SK-N-SH treated with all-trans-retinoic acid at 6 μM for 48 hours (cell line): Measurements from ENCODE around the gene HCN4.

Experiments
- ATAC-seq: fragments of 200-7000 bp; cut with Tn5 transposase; 3 replicates; pipeline ENCODE4 v1.9.1; 2020; ENCODE audit warnings: mild to moderate bottlenecking, moderate library complexity
- ARNTL ChIP-seq: fragments of 450-650 bp; formaldehyde crosslinking; IDR thresholded peaks from 2 replicates; pipeline ENCODE4 v1.5.0; 2020; ENCODE audit warnings: low read depth, mild to moderate bottlenecking, moderate library complexity, borderline replicate concordance
- BACH2 ChIP-seq: fragments of 250-450 bp; sonication (Bioruptor Pico); IDR thresholded peaks from 2 replicates; pipeline ENCODE4 v1.9.0; 2021; ENCODE audit warnings: mild to moderate bottlenecking, borderline replicate concordance
- CREB5 ChIP-seq: fragments of 250-450 bp; sonication (Bioruptor Pico); IDR thresholded peaks from 2 replicates; pipeline ENCODE4 v1.5.1; 2020; ENCODE audit warnings: low read depth, mild to moderate bottlenecking, moderate library complexity
- CSDC2 ChIP-seq: fragments of 250-450 bp; sonication (Bioruptor Pico); IDR thresholded peaks from 2 replicates; pipeline ENCODE4 v1.5.0; 2020; ENCODE audit warnings: mild to moderate bottlenecking, moderate library complexity
- CSRNP3 ChIP-seq: fragments of 250-450 bp; sonication (Bioruptor Pico); IDR thresholded peaks from 2 replicates; pipeline ENCODE4 v1.5.1; 2021; ENCODE audit warnings: mild to moderate bottlenecking, moderate library complexity
- ESRRG ChIP-seq: fragments of 250-450 bp; sonication (Bioruptor Pico); IDR thresholded peaks from 2 replicates; pipeline ENCODE4 v1.6.1; 2021; ENCODE audit warnings: mild to moderate bottlenecking
- GLIS3 ChIP-seq: fragments of 250-450 bp; sonication (Bioruptor Pico); IDR thresholded peaks from 2 replicates; pipeline ENCODE4 v1.5.0; 2020; ENCODE audit warnings: mild to moderate bottlenecking, moderate library complexity
- ISL1 ChIP-seq: fragments of 250-450 bp; sonication (Bioruptor Pico); IDR thresholded peaks from 2 replicates; pipeline ENCODE4 v2.1.2; 2022; ENCODE audit warnings: mild to moderate bottlenecking, moderate library complexity
- OSR1 ChIP-seq: fragments of 250-450 bp; sonication (Bioruptor Pico); IDR thresholded peaks from 2 replicates; pipeline ENCODE4 v1.8.0; 2022; ENCODE audit warnings: moderate library complexity, mild to moderate bottlenecking, inconsistent platforms
- PPARA ChIP-seq: fragments of 250-450 bp; sonication (Bioruptor Pico); IDR thresholded peaks from 2 replicates; pipeline ENCODE4 v1.5.0; 2020; ENCODE audit warnings: mild to moderate bottlenecking, borderline replicate concordance
- RARB ChIP-seq: fragments of 250-450 bp; sonication (Bioruptor Pico); IDR thresholded peaks from 2 replicates; pipeline ENCODE4 v1.8.0; 2021; ENCODE audit warnings: mild to moderate bottlenecking, moderate library complexity
- SNAI2 ChIP-seq: fragments of 250-450 bp; sonication (Bioruptor Pico); IDR thresholded peaks from 2 replicates; pipeline ENCODE4 v1.5.0; 2020; ENCODE audit warnings: mild to moderate bottlenecking, moderate library complexity
- TCF4 ChIP-seq: fragments of 250-450 bp; sonication (Bioruptor Pico); IDR thresholded peaks from 2 replicates; pipeline ENCODE4 v1.8.0; 2021; ENCODE audit warnings: mild to moderate bottlenecking, moderate library complexity, borderline replicate concordance
- TOX ChIP-seq: fragments of 250-450 bp; sonication (Bioruptor Pico); IDR thresholded peaks from 2 replicates; pipeline ENCODE4 v1.8.0; 2021; ENCODE audit warnings: mild to moderate bottlenecking, moderate library complexity, borderline replicate concordance
- ZC3H10 ChIP-seq: fragments of 250-450 bp; sonication (Bioruptor Pico); IDR thresholded peaks from 2 replicates; pipeline ENCODE4 v1.5.1; 2021; ENCODE audit warnings: mild to moderate bottlenecking, moderate library complexity
- ZFP3 ChIP-seq: fragments of 250-450 bp; sonication (Bioruptor Pico); IDR thresholded peaks from 2 replicates; pipeline ENCODE4 v1.5.0; 2020; ENCODE audit warnings: mild to moderate bottlenecking, moderate library complexity
- ZFP30 ChIP-seq: fragments of 450-650 bp; formaldehyde crosslinking; IDR thresholded peaks from 2 replicates; pipeline ENCODE4 v1.5.0; 2022; ENCODE audit warnings: mild to moderate bottlenecking, moderate library complexity
- ZNF565 ChIP-seq: fragments of 450-650 bp; formaldehyde crosslinking; conservative IDR thresholded peaks from 2 replicates; pipeline ENCODE4 v1.5.0; 2020; ENCODE audit warnings: low read depth, mild to moderate bottlenecking, moderate library complexity
- ZNF70 ChIP-seq: fragments of 450-650 bp; formaldehyde crosslinking; IDR thresholded peaks from 2 replicates; pipeline ENCODE4 v1.5.0; 2020; ENCODE audit warnings: mild to moderate bottlenecking, moderate library complexity
- ZNF8 ChIP-seq: fragments of 450-650 bp; formaldehyde crosslinking; IDR thresholded peaks from 2 replicates; pipeline ENCODE4 v1.5.0; 2020; ENCODE audit warnings: mild to moderate bottlenecking, moderate library complexity
- TF ChIP-seq, protein P1 (sequence below): fragments of 250-450 bp; sonication (Bioruptor Pico); IDR thresholded peaks from 2 replicates; pipeline ENCODE4 v1.8.0; 2021; ENCODE audit warnings: low read depth, mild to moderate bottlenecking, moderate library complexity, borderline replicate concordance
- TF ChIP-seq, protein P2 (sequence below): fragments of 250-450 bp; sonication (Bioruptor Pico); IDR thresholded peaks from 2 replicates; pipeline ENCODE4 v1.5.0; 2020; ENCODE audit warnings: mild to moderate bottlenecking, moderate library complexity

Gene HCN4

GRCh38 chr15:73328149-73328820, 40.5 kb downstream of the HCN4 start:
- TF ChIP-seq OSR1 (CRISPR knock-in tag) (no peak), ZC3H10 (CRISPR knock-in tag) (no peak), ZFP3 (CRISPR knock-in tag) (no peak), ZNF565 (CRISPR knock-in tag) (no peak), BACH2 (no peak), SNAI2 (CRISPR knock-in tag) (no peak), ESRRG (CRISPR knock-in tag) (no peak), ZNF8 (CRISPR knock-in tag) (no peak), RARB (CRISPR knock-in tag) (no peak), TCF4 (CRISPR knock-in tag) (no peak), ARNTL (no peak), ISL1 (CRISPR knock-in tag) (no peak), CSRNP3 (CRISPR knock-in tag) (no peak), GLIS3 (CRISPR knock-in tag) (no peak), ZFP30 (CRISPR knock-in tag) (no peak), PPARA (no peak), CSDC2 (no peak)
- TF ChIP-seq, protein P1, sequence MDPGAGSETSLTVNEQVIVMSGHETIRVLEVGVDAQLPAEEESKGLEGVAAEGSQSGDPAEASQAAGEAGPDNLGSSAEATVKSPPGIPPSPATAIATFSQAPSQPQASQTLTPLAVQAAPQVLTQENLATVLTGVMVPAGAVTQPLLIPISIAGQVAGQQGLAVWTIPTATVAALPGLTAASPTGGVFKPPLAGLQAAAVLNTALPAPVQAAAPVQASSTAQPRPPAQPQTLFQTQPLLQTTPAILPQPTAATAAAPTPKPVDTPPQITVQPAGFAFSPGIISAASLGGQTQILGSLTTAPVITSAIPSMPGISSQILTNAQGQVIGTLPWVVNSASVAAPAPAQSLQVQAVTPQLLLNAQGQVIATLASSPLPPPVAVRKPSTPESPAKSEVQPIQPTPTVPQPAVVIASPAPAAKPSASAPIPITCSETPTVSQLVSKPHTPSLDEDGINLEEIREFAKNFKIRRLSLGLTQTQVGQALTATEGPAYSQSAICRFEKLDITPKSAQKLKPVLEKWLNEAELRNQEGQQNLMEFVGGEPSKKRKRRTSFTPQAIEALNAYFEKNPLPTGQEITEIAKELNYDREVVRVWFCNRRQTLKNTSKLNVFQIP (CRISPR knock-in tag), result no peak
- TF ChIP-seq, protein P2, sequence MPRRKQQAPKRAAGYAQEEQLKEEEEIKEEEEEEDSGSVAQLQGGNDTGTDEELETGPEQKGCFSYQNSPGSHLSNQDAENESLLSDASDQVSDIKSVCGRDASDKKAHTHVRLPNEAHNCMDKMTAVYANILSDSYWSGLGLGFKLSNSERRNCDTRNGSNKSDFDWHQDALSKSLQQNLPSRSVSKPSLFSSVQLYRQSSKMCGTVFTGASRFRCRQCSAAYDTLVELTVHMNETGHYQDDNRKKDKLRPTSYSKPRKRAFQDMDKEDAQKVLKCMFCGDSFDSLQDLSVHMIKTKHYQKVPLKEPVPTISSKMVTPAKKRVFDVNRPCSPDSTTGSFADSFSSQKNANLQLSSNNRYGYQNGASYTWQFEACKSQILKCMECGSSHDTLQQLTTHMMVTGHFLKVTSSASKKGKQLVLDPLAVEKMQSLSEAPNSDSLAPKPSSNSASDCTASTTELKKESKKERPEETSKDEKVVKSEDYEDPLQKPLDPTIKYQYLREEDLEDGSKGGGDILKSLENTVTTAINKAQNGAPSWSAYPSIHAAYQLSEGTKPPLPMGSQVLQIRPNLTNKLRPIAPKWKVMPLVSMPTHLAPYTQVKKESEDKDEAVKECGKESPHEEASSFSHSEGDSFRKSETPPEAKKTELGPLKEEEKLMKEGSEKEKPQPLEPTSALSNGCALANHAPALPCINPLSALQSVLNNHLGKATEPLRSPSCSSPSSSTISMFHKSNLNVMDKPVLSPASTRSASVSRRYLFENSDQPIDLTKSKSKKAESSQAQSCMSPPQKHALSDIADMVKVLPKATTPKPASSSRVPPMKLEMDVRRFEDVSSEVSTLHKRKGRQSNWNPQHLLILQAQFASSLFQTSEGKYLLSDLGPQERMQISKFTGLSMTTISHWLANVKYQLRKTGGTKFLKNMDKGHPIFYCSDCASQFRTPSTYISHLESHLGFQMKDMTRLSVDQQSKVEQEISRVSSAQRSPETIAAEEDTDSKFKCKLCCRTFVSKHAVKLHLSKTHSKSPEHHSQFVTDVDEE (CRISPR knock-in tag), result no peak
- no peak for ATAC-seq

GRCh38 chr15:73326157-73326556, 42.6 kb downstream of the HCN4 start:
- no peak for ATAC-seq
- TF ChIP-seq RARB (CRISPR knock-in tag), result no peak
- no peak for TF ChIP-seq ZNF565 (CRISPR knock-in tag)
- TF ChIP-seq GLIS3 (CRISPR knock-in tag), result no peak
- no peak for TF ChIP-seq CSDC2
- TF ChIP-seq TCF4 (CRISPR knock-in tag), result no peak
- TF ChIP-seq SNAI2 (CRISPR knock-in tag), result no peak
- TF ChIP-seq ARNTL, result no peak
- TF ChIP-seq ZNF70, result no peak
- no peak for TF ChIP-seq ZC3H10 (CRISPR knock-in tag)
- no peak for TF ChIP-seq ESRRG (CRISPR knock-in tag)
- TF ChIP-seq PPARA, result no peak
- TF ChIP-seq TOX (CRISPR knock-in tag), result no peak
- TF ChIP-seq BACH2, result no peak
- TF ChIP-seq CREB5, result no peak
- TF ChIP-seq ZNF8 (CRISPR knock-in tag), result no peak

DNA sequence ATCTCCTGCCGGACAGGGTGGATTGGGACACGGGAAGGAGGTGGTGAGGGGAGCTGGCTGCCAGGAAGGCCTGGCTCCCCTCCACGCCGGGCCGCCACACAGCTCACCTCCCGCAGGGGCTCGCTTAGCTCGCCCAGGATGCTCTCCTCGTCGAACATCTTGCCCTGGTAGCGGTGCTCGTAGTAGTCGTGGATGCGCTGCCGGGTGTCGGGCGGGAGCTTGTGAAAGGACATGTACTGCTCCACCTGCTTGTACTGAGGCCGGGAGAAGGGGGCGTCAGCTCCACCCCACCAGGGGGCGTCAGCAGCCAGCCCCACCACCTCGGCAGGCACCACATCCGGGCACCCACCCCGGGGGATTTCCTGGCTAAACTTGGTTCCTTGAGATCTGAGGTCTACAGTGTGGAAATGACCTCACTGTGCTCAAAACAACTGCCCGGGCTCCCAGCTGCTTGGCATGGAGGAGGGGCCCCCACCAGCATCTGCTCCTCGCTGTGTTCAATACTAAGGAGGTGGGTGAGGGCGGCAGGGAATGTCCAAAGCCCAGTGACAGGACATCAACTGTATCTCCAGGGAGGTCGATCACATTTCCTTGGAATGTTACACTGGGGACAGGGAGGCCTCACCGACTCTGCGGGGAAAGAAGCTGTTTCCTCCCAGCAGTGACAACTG, 43.4 kb downstream of the HCN4 start:
- ATAC-seq, result no peak
- no peak for TF ChIP-seq ZNF565 (CRISPR knock-in tag)
